DND-41 (cell line): ENCODE results near the gene MAP3K10.
A peak's percentile ranks its signal among the peaks of the same experiment; 100 is the strongest.

Experiments used
- ATAC-seq: fragments of 200-7000 bp; cut with Tn5 transposase; 3 replicates; pipeline ENCODE4 v1.9.1; 2021; ENCODE audit warnings: low read depth; ENCODE audit not compliant: insufficient read depth
- DNase-seq: peaks from one replicate; pipeline ENCODE4 v3.0.0-alpha.2; 2020
- H2AFZ ChIP-seq: 2 replicates; pipeline ENCODE4 v1.6.0; 2012; ENCODE audit warnings: low read depth, low read length
- H3K27ac ChIP-seq: 2 replicates; pipeline ENCODE4 v1.5.1; 2012; ENCODE audit warnings: low read length, inconsistent platforms
- H3K27me3 ChIP-seq: fragments of 200-600 bp; sonication (generic); 2 replicates; pipeline ENCODE4 v1.6.0; 2012; ENCODE audit warnings: low read length, mild to moderate bottlenecking, inconsistent platforms; ENCODE audit not compliant: insufficient read depth, poor library complexity
- H3K36me3 ChIP-seq: 2 replicates; pipeline ENCODE4 v1.5.1; 2012; ENCODE audit warnings: low read length, inconsistent platforms; ENCODE audit not compliant: insufficient read depth
- H3K4me1 ChIP-seq: 2 replicates; pipeline ENCODE4 v1.5.1; 2012; ENCODE audit warnings: mild to moderate bottlenecking, low read length; ENCODE audit not compliant: insufficient read depth
- H3K4me2 ChIP-seq: 2 replicates; pipeline ENCODE4 v1.6.0; 2012; ENCODE audit warnings: mild to moderate bottlenecking, moderate library complexity, low read length, inconsistent platforms; ENCODE audit not compliant: insufficient read depth
- H3K4me3 ChIP-seq, 2 experiments: fragments of 200-600 bp in 1 of 2; shearing (Covaris generic) in 1 of 2; 2 replicates each; pipeline ENCODE4 v1.5.1; 2012 to 2016; ENCODE audit warnings: inconsistent platforms in 2 of 2, low read length in 2 of 2, mild to moderate bottlenecking in 2 of 2, low read depth in 1 of 2, moderate library complexity in 1 of 2
- H3K79me2 ChIP-seq: 2 replicates; pipeline ENCODE4 v1.6.0; 2012; ENCODE audit warnings: low read length, inconsistent platforms; ENCODE audit not compliant: insufficient read depth
- H3K9ac ChIP-seq: 2 replicates; pipeline ENCODE4 v1.6.0; 2012; ENCODE audit warnings: low read depth, mild to moderate bottlenecking, inconsistent platforms, low read length, moderate library complexity
- H3K9me3 ChIP-seq: 2 replicates; pipeline ENCODE4 v1.5.1; 2012; ENCODE audit warnings: low read length, moderate library complexity, mild to moderate bottlenecking, inconsistent platforms; ENCODE audit not compliant: insufficient read depth, severe bottlenecking
- H4K20me1 ChIP-seq: 2 replicates; pipeline ENCODE4 v1.6.0; 2012; ENCODE audit warnings: low read length; ENCODE audit not compliant: insufficient read depth
- CTCF ChIP-seq: IDR thresholded peaks from 2 replicates; pipeline ENCODE4 v1.5.1; 2012; ENCODE audit warnings: borderline replicate concordance, low read length, moderate library complexity, mild to moderate bottlenecking; ENCODE audit not compliant: poor library complexity, severe bottlenecking; ENCODE audit errors: extremely low read depth
- EZH2 ChIP-seq: IDR thresholded peaks from 3 replicates; pipeline ENCODE4 v1.6.1; 2012; ENCODE audit warnings: borderline replicate concordance, low read depth, mild to moderate bottlenecking, moderate library complexity, low read length, inconsistent platforms; ENCODE audit not compliant: severe bottlenecking

Gene MAP3K10

GRCh38 chr19:40159744-40160143 is 31.5 kb upstream of the MAP3K10 start:
- no peak for TF ChIP-seq CTCF
- TF ChIP-seq EZH2, result no peak
- no peaks in the 10 kb centered on the region for H4K20me1 ChIP-seq
- no peak overlapping the region for H3K27ac ChIP-seq
- H3K9ac ChIP-seq, result no peak overlapping the region
- no peak overlapping the region for H3K4me2 ChIP-seq
- no peaks in the 10 kb centered on the region for H3K79me2 ChIP-seq
- no peaks in the 10 kb centered on the region for H3K36me3 ChIP-seq
- no peaks in the 10 kb centered on the region for H3K4me1 ChIP-seq
- no peak for ATAC-seq
- no peak overlapping the region for H3K4me3 ChIP-seq
- no peaks in the 10 kb centered on the region for H3K9me3 ChIP-seq
- H2AFZ ChIP-seq, result no peak overlapping the region
- no peaks in the 10 kb centered on the region for H3K27me3 ChIP-seq
- no peak for DNase-seq

- Histone ChIP-seq H2AFZ (no peak overlapping the region), H3K9me3 (no peaks in the 10 kb centered on the region), H3K4me2 (no peak overlapping the region), H3K9ac (no peak overlapping the region), H3K36me3 (no peaks in the 10 kb centered on the region), H3K4me3 (no peak overlapping the region), H3K4me1 (no peaks in the 10 kb centered on the region), H3K27ac (no peak overlapping the region), H3K27me3 (no peaks in the 10 kb centered on the region), H3K79me2 (no peaks in the 10 kb centered on the region), H4K20me1 (no peaks in the 10 kb centered on the region)
- ATAC-seq (no peak), DNase-seq (no peak)
- no peak for TF ChIP-seq CTCF
- TF ChIP-seq EZH2, result no peak
These were observed 29.1 kb upstream of the MAP3K10 start for GRCh38 chr19:40162104-40162503.

- DNase-seq (no peak), ATAC-seq (peak; percentile 49; the same call in 1 of the 3 replicates)
- TF ChIP-seq EZH2, result no peak
- TF ChIP-seq CTCF, result no peak
- Histone ChIP-seq H2AFZ (no peak overlapping the region), H4K20me1 (no peaks in the 10 kb centered on the region), H3K9ac (no peak overlapping the region), H3K9me3 (no peaks in the 10 kb centered on the region), H3K4me3 (no peak overlapping the region), H3K27ac (no peak overlapping the region), H3K27me3 (no peaks in the 10 kb centered on the region), H3K4me1 (no peaks in the 10 kb centered on the region), H3K79me2 (no peaks in the 10 kb centered on the region), H3K36me3 (no peaks in the 10 kb centered on the region), H3K4me2 (no peak overlapping the region)
These were observed 27.6 kb upstream of the MAP3K10 start for GRCh38 chr19:40163541-40164129.
